ENCODE measurements around the gene KCNIP4. TPM values are rescaled to one million over a fixed set of nuclear protein-coding genes. Genes with fewer than 3 reads are reported as not detected.

KCNIP4 gene
- total and polyA plus RNA-seq, 12 donors, result 0.44 to 4.1 (median 1.6) TPM

- H3K9me3 ChIP-seq (replicated peaks in 1 of 3), result no peaks in the 10 kb centered on the region
- no peaks in the 10 kb centered on the region for H3K4me1 ChIP-seq (replicated peaks in 1 of 2)
- H3K36me3 ChIP-seq (replicated peaks in 1 of 2), result no peaks in the 10 kb centered on the region
- peak in 2 of 7 donors; percentile 1 to 22 for DNase-seq
- H3K4me3 ChIP-seq, result no peak overlapping the region
- 56 to 73% (median 63%) methylated on average over 5 of the region's 5 CpGs for WGBS, 4 donors
- H3K27ac ChIP-seq, result no peak overlapping the region
- H3K27me3 ChIP-seq, result no peaks in the 10 kb centered on the region
- TF ChIP-seq CTCF (IDR thresholded peaks at IDR 0.05) (no peak), POLR2A (IDR thresholded peaks at IDR 0.05) (no peak)
- intact Hi-C loops (cut with DNase I), result no loop called here
Measured at GRCh38 chr4:20954541-20954940, 994.0 kb downstream of the KCNIP4 start.

- Histone ChIP-seq H3K4me1 (replicated peaks in 1 of 2) (no peaks in the 10 kb centered on the region), H3K36me3 (replicated peaks in 1 of 2) (no peaks in the 10 kb centered on the region), H3K9me3 (replicated peaks in 1 of 3) (no peaks in the 10 kb centered on the region), H3K4me3 (no peak overlapping the region), H3K27me3 (no peaks in the 10 kb centered on the region), H3K27ac (no peak overlapping the region)
- no peak for TF ChIP-seq POLR2A (IDR thresholded peaks at IDR 0.05)
- no peak for TF ChIP-seq CTCF (IDR thresholded peaks at IDR 0.05)
- no peak for DNase-seq
- intact Hi-C loops (cut with DNase I), result no loop called here
Measured at GRCh38 chr4:20944961-20945360, 1003.6 kb downstream of the KCNIP4 start.

- no peak overlapping the region for H3K4me3 ChIP-seq
- 76 to 89% (median 87%) methylated on average over 3 of the region's 3 CpGs for WGBS, 4 donors
- no peaks in the 10 kb centered on the region for H3K36me3 ChIP-seq (replicated peaks in 1 of 2)
- intact Hi-C loops (cut with DNase I), result no loop called here
- no peaks in the 10 kb centered on the region for H3K4me1 ChIP-seq (replicated peaks in 1 of 2)
- DNase-seq, result no peak
- H3K9me3 ChIP-seq (replicated peaks in 1 of 3), result no peaks in the 10 kb centered on the region
- no peak overlapping the region for H3K27ac ChIP-seq
- no peak for TF ChIP-seq CTCF (IDR thresholded peaks at IDR 0.05)
- TF ChIP-seq POLR2A (IDR thresholded peaks at IDR 0.05), result no peak
- H3K27me3 ChIP-seq, result no peaks in the 10 kb centered on the region
Measured at GRCh38 chr4:20944451-20944850, 1004.1 kb downstream of the KCNIP4 start.

GRCh38 chr4:20938204-20938603 is 1010.4 kb downstream of the KCNIP4 start:
- Histone ChIP-seq H3K27me3 (no peaks in the 10 kb centered on the region), H3K4me1 (replicated peaks in 1 of 2) (no peaks in the 10 kb centered on the region), H3K27ac (no peak overlapping the region), H3K36me3 (replicated peaks in 1 of 2) (no peaks in the 10 kb centered on the region), H3K9me3 (replicated peaks in 1 of 3) (no peaks in the 10 kb centered on the region), H3K4me3 (no peak overlapping the region)
- TF ChIP-seq CTCF (IDR thresholded peaks at IDR 0.05), result no peak
- no peak for TF ChIP-seq POLR2A (IDR thresholded peaks at IDR 0.05)
- intact Hi-C loops (cut with DNase I), result no loop called here
- DNase-seq, result no peak
- WGBS, 4 donors, result 79 to 96% (median 83%) methylated on average over 2 of the region's 2 CpGs
